Uterus (tissue), 4 donors: Measurements from ENCODE around the gene GAPDHS. TPM values are rescaled to one million over a fixed set of nuclear protein-coding genes. Genes with fewer than 3 reads are reported as not detected.

Source experiments
- DNase-seq, 2 donors: peaks; one replicate each; pipeline ENCODE4 v3.0.0-alpha.2; 2019 to 2020
- H3K27ac ChIP-seq, 2 donors: fragments of 200-600 bp; sonication (generic); 1 replicate in 1 of 2; 2 replicates in 1 of 2; pipeline ENCODE4 v1.5.1; 2016 to 2018
- H3K27me3 ChIP-seq, 2 donors: fragments of 200-600 bp; sonication (generic); one replicate each; pipeline ENCODE4 v1.5.1; 2018 to 2019; ENCODE audit warnings: control low read depth in 1 of 2
- H3K36me3 ChIP-seq, 2 donors: fragments of 200-600 bp; sonication (generic); one replicate each; pipeline ENCODE4 v1.5.1; 2019; ENCODE audit warnings: control low read depth in 1 of 2
- H3K4me1 ChIP-seq, 2 donors: fragments of 200-600 bp; sonication (generic); one replicate each; pipeline ENCODE4 v1.5.1; 2018 to 2019; ENCODE audit warnings: control low read depth in 1 of 2
- H3K4me3 ChIP-seq, 2 donors: fragments of 200-600 bp; sonication (generic); 1 replicate in 1 of 2; 2 replicates in 1 of 2; pipeline ENCODE4 v1.5.1; 2018 to 2019; ENCODE audit warnings: mild to moderate bottlenecking in 1 of 2
- H3K9me3 ChIP-seq, 2 donors: fragments of 200-600 bp; sonication (generic); one replicate each; pipeline ENCODE4 v1.5.1; 2019; ENCODE audit warnings: control low read depth in 1 of 2
- POLR2A ChIP-seq, 2 donors: fragments of 450-650 bp; IDR thresholded peaks; one replicate each; pipeline ENCODE4 v1.6.1; 2016; ENCODE audit warnings: antibody characterized with exemption in 2 of 2, mild to moderate bottlenecking in 1 of 2, moderate library complexity in 1 of 2
- intact Hi-C: fragments of 100-400 bp; cut with DNase I; formaldehyde crosslinking; loops from one replicate; pipeline ENCODE4 v1.15.1; 2023; ENCODE audit warnings: low total_unique reads
- total RNA-seq, 4 donors: library from RNA; depleted of rRNA in 3 of 4; stranded (reverse); fragments of >200 nt in 3 of 4; gene quantifications; one replicate each; pipeline versions ENCODE4 v1.1.0 to v1.2.4, GENCODE V29; 2014 to 2023
- TF ChIP-seq, protein P1 (sequence below), 4 experiments: fragments of 200-600 bp in 2 of 4; fragments of 450-650 bp in 2 of 4; sonication (generic) in 2 of 4; IDR thresholded peaks; one replicate each; pipeline ENCODE4 v1.5.1; 2016 to 2019; ENCODE audit warnings: antibody characterized with exemption in 4 of 4, mild to moderate bottlenecking in 2 of 4, moderate library complexity in 1 of 4
- donor health status: DM: yes; HTN: yes; CAD: no.

Gene GAPDHS
- total RNA-seq, 4 donors from 2014 or later = not detected

DNA sequence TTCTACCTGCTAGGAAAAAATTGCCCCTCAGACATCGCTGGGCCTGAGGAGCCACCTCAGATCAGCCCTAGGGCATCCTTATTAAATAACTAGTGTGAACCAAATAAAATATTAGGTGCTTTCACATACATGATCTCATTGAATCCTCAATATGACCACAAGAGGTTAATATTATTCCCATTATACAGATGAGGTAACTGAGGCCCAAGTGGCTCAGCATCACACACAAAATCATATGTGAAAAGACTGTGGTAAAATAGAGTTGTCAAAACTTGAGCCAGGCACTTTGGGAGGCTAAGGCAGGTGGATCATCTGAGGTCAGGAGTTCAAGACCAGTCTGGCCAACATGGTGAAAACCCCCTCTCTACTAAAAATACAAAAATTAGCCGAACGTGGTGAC lies 16.9 kb upstream of the GAPDHS start:
- no peak for DNase-seq
- Histone ChIP-seq H3K4me3 (no peak overlapping the region), H3K27ac (no peak overlapping the region), H3K9me3 (no peaks in the 10 kb centered on the region), H3K4me1 (no peaks in the 10 kb centered on the region), H3K36me3 (no peaks in the 10 kb centered on the region), H3K27me3 (no peaks in the 10 kb centered on the region)
- intact Hi-C loops = no loop called here
- TF ChIP-seq, protein P1, sequence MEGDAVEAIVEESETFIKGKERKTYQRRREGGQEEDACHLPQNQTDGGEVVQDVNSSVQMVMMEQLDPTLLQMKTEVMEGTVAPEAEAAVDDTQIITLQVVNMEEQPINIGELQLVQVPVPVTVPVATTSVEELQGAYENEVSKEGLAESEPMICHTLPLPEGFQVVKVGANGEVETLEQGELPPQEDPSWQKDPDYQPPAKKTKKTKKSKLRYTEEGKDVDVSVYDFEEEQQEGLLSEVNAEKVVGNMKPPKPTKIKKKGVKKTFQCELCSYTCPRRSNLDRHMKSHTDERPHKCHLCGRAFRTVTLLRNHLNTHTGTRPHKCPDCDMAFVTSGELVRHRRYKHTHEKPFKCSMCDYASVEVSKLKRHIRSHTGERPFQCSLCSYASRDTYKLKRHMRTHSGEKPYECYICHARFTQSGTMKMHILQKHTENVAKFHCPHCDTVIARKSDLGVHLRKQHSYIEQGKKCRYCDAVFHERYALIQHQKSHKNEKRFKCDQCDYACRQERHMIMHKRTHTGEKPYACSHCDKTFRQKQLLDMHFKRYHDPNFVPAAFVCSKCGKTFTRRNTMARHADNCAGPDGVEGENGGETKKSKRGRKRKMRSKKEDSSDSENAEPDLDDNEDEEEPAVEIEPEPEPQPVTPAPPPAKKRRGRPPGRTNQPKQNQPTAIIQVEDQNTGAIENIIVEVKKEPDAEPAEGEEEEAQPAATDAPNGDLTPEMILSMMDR (IDR thresholded peaks at IDR 0.05) = no peak
- TF ChIP-seq POLR2A (IDR thresholded peaks at IDR 0.05) = no peak

GRCh38 chr19:35517342-35517741 lies 15.9 kb upstream of the GAPDHS start:
- TF ChIP-seq, protein P1 (IDR thresholded peaks at IDR 0.05) = no peak
- no peak for TF ChIP-seq POLR2A (IDR thresholded peaks at IDR 0.05)
- no peak overlapping the region for H3K27ac ChIP-seq
- H3K4me3 ChIP-seq = no peak overlapping the region
- H3K36me3 ChIP-seq = no peaks in the 10 kb centered on the region
- intact Hi-C loops = no loop called here
- H3K4me1 ChIP-seq = no peaks in the 10 kb centered on the region
- no peaks in the 10 kb centered on the region for H3K9me3 ChIP-seq
- H3K27me3 ChIP-seq = no peaks in the 10 kb centered on the region
- DNase-seq = no peak

DNA sequence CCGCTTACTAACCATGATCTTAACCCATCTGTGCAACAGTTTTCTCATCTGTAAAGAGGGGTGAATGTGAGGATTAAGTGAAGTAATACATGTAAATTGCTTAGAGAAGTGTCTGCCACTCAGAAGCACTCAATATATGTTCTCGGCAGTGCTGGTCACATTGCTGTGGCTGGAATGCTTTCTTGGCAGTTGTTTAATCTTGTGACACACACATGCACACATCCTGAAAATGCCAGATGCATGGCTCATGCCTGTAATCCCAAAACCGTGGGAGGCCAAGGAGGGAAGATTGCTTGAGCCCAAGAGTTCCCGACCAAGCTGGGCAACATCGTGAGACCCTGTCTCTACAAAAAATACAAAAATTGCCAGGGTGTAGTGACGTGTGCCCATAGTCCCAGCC lies 14.9 kb upstream of the GAPDHS start:
- no peak overlapping the region for H3K27ac ChIP-seq
- TF ChIP-seq, protein P1 (IDR thresholded peaks at IDR 0.05) = no peak
- no peak for TF ChIP-seq POLR2A (IDR thresholded peaks at IDR 0.05)
- no peaks in the 10 kb centered on the region for H3K9me3 ChIP-seq
- intact Hi-C loops = no loop called here
- DNase-seq = no peak
- H3K27me3 ChIP-seq = no peaks in the 10 kb centered on the region
- no peaks in the 10 kb centered on the region for H3K36me3 ChIP-seq
- no peak overlapping the region for H3K4me3 ChIP-seq
- no peaks in the 10 kb centered on the region for H3K4me1 ChIP-seq

DNA sequence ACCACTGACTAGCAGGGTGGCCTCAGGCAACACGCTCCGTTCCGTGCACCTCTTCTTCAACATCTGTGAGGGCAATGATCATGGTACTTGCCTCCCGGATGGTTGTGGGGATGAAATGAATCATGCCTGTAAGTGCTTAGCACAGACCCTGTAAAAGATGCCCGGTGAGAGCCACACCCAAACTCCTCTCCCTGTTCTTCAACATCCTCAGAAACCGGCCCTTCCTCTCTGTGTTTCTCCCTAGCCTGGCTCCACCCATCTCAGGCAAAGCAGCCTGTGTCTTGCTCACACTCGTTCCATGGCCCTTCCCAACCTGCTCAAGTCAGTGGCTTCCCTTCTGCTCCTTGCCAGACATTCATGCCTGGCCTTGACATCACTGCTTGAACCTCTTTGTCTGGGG lies 14.0 kb upstream of the GAPDHS start:
- H3K27me3 ChIP-seq = no peaks in the 10 kb centered on the region
- DNase-seq = no peak
- intact Hi-C loops = no loop called here
- no peak for TF ChIP-seq POLR2A (IDR thresholded peaks at IDR 0.05)
- TF ChIP-seq, protein P1 (IDR thresholded peaks at IDR 0.05) = no peak
- no peak overlapping the region for H3K27ac ChIP-seq
- no peak overlapping the region for H3K4me3 ChIP-seq
- H3K4me1 ChIP-seq = no peaks in the 10 kb centered on the region
- H3K36me3 ChIP-seq = no peaks in the 10 kb centered on the region
- no peaks in the 10 kb centered on the region for H3K9me3 ChIP-seq

- H3K4me1 ChIP-seq = no peaks in the 10 kb centered on the region
- no peak overlapping the region for H3K4me3 ChIP-seq
- H3K9me3 ChIP-seq = no peaks in the 10 kb centered on the region
- H3K36me3 ChIP-seq = no peaks in the 10 kb centered on the region
- intact Hi-C loops = no loop called here
- no peak overlapping the region for H3K27ac ChIP-seq
- TF ChIP-seq, protein P1 (IDR thresholded peaks at IDR 0.05) = no peak
- no peak for TF ChIP-seq POLR2A (IDR thresholded peaks at IDR 0.05)
- DNase-seq = no peak
- H3K27me3 ChIP-seq = no peaks in the 10 kb centered on the region
Observed at GRCh38 chr19:35521124-35521743, 12.0 kb upstream of the GAPDHS start.
